ENCODE results near the gene ZCCHC2.

ZCCHC2 gene

DNA sequence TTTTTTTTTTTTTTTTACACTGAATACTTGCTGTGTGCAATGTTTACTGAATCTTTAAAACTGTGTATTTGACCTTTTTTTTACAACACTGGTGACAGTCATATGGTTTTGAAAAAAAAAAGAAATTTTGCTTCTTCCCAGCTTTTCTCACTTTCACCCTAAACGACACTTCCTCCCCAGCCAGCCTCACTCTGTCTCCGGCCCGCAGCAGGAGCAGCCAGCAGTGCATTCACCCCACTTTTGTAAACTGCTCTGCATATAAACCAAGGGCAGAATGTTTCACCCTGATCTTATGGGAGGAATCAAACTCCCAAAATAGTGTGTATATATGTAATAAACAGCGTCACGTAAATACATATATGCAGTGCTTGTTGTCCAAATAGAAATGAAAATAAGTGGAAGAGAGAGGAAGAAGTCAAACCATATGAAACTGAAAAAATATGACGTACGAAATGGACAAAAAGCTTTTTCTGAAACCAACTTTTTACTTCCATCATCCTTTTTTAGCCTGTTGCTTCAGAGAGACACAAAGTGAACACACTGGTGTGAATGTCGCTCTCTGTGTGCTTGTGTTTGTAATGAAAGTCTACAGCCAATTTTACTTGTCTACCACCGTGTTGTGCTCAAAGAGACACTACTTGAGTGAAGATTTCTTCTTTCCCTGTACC, 54.2 kb downstream of the ZCCHC2 start:
- DNase-seq (ENCODE audit: low read depth in 4 of 4, low spot score in 1 of 4), result no peak

DNA sequence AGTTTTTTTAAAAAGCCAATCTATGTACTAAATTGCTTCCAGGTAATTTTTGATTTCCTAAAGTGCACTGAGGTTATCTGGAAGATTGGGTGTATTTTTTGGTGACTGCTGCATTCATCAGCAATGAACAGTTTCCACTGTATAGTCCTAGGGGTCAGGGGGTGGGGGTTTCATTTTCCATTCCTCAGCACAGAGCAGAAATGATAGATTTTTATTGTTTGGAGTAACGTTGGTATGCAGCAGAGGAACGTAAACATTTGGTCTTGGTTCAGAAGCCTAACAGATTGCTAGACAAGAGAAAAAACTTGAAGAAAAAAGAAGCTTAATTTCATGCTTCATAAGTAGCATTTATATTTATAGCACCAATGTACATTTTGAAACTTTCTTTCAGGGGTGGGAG, 54.9 kb downstream of the ZCCHC2 start:
- DNase-seq (ENCODE audit: low read depth in 4 of 4, low spot score in 1 of 4), result no peak

DNA sequence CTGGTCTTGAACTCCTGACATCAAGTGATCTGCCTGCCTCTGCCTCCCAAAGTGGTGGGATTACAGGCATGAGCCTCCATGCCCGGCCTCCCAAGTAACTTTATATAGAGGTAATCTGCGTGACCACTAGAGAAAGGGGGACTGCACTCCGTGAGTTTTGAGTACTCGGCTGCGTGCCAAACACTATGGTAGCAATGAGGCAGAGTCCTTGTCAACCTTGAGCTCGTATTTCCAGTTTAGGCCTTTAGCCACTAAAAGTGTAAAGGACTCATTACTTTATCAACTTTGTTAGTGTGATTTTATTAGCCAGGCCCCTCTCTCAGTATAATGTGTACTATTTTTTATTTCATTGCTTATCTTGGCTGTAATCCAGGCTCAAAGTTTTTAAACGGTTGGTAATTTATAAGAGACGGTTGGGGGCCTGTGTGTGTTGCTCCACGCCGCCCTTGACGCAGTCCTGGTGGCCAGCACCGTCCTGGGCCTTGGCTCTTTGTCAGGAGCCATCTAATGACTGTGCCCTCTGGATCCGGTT, 56.2 kb downstream of the ZCCHC2 start:
- DNase-seq (ENCODE audit: low read depth in 4 of 4, low spot score in 1 of 4), result no peak

DNA sequence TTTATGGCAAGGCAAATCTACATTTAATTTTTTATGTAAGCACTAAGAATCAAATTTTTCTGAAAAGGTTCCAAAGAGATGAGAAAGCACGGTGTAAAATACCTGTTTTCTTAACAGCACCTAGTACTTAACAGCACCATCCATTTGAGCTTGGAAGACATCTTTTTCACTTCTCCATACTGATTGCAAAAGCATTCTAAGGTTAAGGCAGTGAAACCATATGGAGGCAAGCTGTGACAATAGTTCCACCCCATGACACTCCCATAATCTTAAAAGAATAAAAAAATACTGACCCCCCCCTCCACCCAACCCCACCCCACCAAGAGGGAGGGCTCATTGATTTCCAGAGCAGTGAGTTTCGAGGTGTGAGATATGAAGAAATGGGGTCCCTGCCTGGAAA, 60.6 kb downstream of the ZCCHC2 start:
- DNase-seq (ENCODE audit: low read depth in 4 of 4, low spot score in 1 of 4), result no peak

DNA sequence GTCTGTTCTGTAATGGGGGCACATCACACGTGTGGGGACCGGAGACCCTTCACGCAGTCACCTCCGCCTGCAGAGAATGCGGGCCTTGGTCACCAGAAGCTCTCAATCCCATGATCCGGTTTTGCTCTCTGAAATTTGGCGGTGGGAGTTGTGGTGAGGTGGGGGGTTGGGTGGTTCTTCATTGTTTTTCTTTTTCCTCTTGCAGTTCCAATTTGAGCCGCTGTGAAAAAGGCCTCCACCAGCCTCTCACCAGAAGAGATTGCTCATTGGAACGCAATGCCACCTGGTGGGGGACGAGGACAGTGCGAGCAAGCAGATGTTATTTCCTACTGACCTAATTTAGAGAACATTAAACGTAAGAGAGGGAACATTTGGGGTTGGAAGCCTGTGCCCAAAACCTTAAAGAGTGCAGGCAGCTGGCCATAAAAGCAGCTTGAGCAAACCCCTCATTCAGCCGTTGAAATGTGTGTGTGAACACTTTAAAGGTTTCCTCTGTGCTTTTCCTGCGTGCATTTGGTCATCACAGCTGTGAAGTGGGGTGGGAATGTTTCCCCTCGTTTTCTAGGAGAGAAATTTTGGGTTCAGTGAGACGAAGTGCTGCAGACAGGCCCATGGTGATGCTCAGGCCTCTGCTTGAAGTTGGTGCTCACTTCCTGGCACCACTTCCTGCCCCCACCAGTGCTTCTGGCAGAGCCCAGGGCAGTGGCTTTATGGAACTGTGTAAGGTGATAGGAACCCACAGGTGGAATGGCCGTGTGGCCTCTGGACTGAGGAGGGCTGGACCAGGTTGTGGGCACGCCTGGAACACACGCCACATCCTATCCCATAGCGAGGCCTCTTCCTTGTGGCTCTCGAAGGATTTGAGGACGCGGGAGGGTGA, 61.7 kb downstream of the ZCCHC2 start:
- DNase-seq (ENCODE audit: low read depth in 4 of 4, low spot score in 1 of 4), result peak; percentile 49 to 78 (median 64)

DNA sequence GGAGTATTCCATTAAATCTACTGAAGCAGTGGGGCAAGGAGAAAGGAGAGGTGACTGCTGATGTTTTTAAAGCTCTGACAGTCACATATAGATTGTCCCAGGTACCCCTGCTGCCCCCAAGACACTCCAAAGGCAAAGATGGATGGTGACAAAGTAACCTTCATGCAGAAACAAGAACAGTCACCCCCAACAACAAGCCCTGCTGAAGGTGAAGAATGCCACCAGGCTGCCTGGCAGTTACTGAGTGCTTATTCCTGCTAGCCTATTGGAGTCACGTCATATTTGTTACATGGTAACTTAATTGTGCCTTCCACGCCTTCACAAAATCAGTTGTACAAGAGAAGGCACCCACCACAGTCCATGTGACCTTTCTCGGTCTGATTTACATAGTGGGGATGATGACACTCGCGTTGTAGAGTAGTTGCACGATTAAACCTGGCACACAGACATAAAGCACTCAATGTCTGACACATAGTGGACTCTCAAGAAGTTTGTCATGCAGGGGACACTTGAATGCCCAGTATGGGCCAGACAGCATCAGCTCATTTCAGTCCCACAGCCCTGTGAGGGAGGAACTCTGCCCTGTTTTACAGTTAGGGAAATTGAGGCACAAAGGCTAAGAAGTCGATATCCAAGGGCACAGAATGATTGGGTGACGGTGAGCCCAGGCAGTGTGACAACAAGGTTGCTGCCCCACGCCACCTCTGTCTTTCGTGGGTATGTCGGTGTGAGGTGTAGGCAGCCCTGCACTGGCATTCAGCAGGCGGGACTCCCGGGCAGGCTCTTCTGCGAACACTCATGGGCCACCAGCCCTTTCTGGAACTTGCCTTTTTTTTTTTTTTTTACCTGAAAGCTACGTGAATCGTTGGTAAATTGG, 62.7 kb downstream of the ZCCHC2 start:
- peak; percentile 16 to 35 (median 30) for DNase-seq (ENCODE audit: low read depth in 4 of 4, low spot score in 1 of 4)

DNA sequence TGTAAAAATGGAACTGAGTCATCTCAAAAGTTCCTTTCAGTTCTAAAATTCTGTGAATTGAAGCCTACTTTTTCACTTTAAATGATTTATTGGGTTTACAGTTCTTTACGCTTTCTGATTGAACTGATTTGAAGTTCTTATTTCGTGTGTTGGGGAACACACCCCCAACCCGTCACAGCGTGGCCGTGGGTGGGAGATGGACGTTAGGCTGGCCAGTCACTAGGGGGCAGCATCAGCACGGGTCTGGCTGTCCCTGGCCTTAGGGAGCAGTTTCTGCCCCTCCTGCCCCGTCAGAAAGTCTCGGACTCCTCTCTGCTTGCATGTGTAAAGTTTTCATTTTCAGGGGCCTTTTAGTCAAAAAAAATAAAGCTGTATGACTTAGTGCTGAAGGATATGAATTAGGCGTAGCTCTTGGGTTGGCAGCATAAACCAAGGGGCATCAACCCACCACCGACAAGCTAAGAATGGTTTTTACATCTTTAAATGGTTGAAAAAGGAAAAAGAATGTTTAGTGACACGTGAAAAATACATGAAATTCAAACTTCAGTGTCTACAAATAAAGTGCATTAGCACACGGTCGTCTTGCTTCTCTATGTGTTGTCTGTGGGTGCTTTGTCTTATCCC, 63.4 kb downstream of the ZCCHC2 start:
- DNase-seq (ENCODE audit: low read depth in 4 of 4, low spot score in 1 of 4), result peak; percentile 52 to 63 (median 54)

DNA sequence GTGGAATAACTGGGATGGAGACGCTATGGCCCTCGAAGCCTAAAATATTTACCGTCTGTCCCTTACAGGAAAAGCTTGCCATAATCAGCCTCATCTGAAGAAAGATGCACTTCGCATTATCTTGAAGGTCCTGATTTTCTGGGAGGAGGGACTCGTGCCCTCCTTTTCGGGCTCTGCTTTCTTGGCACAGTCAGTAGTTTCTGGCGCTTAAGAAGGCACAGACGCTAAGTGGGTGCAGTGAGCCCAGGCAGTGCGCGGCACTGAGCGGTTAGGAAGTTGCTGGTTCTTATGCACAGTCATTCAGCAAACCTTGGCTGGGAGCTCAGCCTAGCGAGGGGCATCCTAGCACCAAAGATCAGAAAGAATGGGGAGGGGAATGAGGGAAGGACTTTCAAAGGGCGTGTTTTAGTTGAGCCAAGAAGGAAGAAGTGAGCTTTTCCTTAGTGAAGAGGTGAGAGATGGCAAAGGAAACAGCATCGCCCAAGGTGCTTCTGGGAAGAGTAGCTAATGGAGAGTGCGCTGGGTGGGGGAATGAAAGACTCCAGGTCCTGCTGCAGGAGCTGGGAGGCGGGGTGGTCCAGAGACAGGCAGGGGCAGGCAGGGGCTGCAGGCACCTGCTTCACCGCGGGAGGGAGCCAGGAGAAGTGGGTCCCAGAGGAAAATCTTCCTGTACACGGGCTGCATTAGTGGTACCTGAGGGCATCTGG, 64.1 kb downstream of the ZCCHC2 start:
- no peak for DNase-seq (ENCODE audit: low read depth in 4 of 4, low spot score in 1 of 4)

DNA sequence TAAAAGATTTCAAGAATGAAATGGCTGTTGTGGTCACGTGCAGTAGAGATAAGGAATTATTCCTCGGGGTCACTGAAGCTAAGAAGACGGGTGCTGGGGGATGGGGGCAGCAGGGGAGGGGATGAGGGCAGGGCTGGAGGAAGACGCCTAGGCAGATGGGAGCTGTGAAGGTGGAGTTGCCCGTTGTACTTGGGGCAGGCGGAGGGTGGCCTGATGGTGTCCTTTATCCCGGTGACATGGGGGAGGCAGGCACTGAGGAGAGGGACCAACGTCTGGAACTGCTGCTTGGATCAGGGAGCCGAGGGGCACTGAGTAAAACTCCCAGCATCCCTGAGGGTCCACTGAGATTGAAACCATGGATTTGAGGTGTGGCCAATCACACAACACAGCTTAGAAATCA, 64.9 kb downstream of the ZCCHC2 start:
- no peak for DNase-seq (ENCODE audit: low read depth in 4 of 4, low spot score in 1 of 4)

DNA sequence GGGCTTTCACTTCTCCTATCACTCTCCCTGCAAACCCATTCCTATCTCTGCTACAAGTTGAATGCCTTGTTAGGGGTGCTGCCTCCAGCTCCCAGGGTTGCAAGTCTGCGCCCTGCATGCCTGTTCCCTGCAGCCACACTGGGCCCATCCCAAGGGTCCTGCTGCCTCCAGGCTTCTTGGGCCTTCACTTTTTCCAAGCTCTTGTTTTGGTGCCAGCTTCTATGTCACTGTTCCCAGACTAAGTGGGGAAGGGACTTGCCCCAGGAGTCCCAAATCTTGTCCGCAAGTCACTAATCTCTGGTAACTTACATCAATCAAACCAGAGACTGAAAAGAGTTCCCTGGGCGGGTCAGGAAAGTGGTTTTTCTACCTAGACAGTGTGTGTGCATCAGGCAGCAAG, 65.4 kb downstream of the ZCCHC2 start:
- no peak for DNase-seq (ENCODE audit: low read depth in 4 of 4, low spot score in 1 of 4)

DNA sequence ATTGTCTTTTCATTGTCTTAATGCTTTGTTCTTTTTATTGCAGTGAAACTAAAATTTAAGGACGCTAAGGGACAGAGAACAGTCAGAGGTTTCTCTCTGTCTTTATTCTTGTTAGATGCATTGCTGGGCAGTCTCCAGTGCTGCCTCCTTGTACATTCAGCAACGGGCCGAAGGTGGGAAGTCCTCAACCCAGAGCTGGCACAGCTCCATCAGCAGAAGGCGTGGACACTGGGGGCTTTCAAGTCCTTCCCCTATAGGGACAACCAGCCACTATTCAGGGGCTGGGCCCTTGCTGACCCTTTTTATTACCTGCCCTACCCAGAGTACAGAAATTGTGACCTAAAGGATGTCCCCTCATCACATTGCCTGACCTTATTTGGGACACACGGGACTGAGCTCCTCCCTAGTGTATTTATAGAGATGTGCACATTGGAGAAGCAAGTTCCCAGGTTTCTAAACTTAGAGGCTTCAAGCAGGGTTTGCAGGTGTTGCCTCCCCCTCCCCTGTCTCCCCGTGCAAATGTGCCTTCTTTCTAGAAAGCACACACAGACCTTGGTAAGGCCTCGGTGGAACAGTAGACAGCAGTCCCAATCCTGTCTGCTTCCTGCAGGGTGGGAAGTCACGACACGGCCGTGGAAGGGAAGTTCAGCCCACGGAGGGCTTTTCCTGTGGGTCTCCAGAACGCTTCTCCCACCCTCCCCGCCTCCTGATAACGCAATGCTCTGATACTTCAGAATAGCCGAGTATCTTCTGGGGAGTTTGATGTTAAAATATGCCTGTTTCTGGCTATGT, 68.2 kb downstream of the ZCCHC2 start:
- no peak for DNase-seq (ENCODE audit: low read depth in 4 of 4, low spot score in 1 of 4)

DNA sequence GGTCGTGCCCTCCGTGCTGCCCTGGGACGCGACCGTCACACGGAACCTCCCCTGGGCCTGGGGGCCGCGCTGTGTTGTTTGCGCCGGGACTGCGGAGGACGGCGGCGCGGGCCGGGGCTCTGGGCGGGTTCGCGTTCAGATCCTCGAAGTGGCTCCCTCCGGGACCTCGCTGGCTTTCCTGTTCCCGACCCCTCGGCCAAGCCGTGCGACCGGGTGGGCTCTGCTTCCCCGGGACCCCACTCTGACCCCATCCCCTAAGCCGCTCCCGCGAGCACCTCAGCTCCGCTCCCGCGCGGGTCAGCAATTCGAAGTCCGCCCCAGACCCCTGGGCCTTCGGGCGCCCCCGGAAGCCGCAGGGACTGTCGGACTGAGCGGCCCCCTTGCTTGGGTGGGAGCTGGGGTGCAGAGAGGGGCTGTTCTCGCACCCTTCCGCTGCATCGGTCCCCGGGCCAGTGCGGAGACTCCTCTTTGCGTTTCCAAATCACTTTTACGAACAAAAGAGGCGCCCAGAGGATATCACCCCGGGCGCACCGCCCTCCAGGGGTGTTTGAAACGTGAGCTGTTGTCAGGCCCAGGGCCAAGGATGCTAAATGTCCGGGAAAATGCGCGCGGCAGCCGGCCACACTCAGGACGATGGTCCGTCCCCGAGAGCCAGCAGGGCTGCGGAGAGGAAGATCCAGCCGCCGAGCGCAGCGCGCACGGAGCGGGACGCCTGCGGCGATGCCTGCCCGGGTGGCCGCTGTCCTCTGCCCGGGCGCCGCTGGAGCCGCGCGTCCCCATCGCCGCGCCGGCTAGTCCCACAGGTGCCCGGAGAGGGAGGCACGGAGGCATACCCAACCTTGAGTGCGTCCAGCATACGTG, 73.5 kb downstream of the ZCCHC2 start:
- no peak for DNase-seq (ENCODE audit: low read depth in 4 of 4, low spot score in 1 of 4)

DNA sequence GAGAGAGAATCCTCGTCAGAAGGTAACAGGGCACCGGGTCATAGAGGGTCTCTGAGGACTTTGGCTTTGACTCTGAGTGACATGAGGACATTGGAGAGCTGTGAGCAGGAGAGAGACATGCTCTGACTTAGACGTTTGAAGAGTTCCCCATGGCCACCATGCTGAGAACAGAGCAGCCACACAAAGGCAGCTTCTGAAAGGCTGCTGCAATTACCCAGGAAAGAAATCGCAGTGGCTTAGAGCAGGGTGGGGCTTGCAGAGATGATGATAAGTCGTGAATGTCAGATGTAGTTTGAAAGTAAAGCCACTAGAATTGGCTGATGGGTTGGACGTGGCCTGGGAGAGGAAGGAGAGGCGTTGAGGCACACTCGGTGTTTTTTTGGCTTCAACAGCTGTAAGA, 79.0 kb downstream of the ZCCHC2 start:
- no peak for DNase-seq (ENCODE audit: low read depth in 4 of 4, low spot score in 1 of 4)

DNA sequence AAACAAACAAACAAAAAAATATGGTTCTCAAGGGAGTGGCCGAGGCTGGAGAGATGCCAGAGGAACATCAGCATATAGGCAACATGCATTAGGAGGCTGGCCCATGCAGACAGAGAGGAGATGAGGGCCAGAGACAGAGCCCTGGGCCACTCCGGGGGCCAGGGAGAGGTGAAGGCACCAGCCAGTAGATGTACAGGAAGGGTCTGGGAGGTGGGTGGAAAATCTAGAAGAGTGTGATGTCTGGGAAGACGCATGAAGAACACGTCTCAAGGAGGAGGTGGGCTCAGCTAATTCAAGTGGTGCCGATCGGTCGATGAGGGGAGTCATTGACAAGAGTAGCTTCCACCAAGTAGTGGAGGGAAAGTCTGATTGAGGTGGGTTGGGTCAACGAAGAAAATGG, 79.9 kb downstream of the ZCCHC2 start:
- no peak for DNase-seq (ENCODE audit: low read depth in 4 of 4, low spot score in 1 of 4)

DNA sequence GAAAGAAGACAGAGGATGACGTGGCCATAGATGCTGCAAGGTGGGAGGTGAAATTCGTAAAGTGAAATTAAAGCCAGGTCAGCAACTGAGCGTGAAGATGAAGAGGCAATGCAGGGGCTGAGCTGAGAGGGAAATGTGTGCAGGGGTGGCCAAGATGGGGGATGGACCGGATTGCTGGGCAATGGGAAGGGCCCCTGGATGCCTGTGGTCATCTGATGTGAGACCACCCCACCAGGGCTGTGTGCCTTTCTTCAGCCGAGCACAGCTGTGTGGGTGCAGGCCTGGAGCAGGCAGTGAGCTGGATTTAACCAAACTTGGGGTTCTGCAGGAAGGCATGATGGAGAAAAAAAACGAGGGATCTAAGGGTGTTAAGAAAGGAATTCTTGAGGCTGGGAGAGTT, 80.4 kb downstream of the ZCCHC2 start:
- no peak for DNase-seq (ENCODE audit: low read depth in 4 of 4, low spot score in 1 of 4)

DNA sequence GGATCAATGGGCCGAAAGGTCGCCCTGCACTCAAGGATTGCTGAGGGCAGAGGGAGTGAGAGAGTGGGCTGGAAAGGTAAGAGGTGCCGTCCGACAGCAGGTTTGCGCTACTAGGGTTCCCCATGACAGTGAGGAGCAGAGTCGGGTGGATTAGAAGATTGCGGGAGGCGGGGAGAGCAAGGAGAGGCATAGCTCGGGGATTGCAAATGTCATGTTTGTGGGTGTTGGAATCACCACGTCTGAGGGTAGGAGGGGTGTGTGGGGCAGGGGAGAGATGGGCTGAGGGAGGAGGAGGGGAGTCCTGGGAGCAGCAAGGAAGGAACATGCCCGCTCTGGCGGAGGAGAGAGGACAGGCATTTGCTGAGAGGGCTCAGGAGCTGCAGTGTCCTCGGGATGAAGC, 81.2 kb downstream of the ZCCHC2 start:
- DNase-seq (ENCODE audit: low read depth in 4 of 4, low spot score in 1 of 4), result no peak

DNA sequence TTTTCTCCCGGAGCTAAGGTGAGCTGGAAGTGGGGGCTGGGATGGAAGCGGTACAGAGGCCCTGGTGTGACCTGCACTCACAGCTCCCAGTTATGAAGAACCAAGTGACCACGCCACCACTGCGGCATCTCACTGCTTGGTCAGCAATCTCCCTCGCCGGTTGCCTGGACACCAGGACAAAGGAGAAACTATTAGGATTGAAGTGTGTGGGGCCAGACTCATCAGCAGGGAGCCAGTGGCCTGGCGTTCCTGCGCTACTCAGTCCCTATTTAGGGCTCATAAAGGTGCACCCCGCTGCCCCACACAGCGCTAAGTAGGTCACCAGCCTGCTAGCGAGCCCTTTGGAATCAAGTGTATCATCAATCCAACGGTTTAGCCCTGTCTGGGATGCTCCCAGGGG, 82.9 kb downstream of the ZCCHC2 start:
- DNase-seq (ENCODE audit: low read depth in 4 of 4, low spot score in 1 of 4), result no peak

DNA sequence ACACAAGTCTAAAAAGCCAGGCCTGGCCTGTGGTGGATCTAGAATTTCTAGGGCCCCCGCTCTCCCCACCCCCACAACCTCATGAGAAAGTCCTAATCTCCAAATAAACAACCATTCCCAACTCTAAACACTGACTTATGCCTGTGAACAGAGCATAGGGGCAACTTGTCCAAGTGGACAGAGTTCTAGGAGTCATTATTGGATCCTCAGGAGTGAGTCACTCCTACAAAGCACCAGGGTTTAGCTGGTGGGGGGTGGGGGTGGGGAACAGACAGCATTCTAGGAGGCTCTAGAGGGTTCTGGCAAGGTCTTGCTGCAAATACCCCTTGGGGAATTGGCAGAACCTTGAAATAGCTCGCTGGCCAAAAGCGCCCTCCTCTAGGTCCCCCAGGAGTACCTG, 83.3 kb downstream of the ZCCHC2 start:
- DNase-seq (ENCODE audit: low read depth in 4 of 4, low spot score in 1 of 4), result no peak

DNA sequence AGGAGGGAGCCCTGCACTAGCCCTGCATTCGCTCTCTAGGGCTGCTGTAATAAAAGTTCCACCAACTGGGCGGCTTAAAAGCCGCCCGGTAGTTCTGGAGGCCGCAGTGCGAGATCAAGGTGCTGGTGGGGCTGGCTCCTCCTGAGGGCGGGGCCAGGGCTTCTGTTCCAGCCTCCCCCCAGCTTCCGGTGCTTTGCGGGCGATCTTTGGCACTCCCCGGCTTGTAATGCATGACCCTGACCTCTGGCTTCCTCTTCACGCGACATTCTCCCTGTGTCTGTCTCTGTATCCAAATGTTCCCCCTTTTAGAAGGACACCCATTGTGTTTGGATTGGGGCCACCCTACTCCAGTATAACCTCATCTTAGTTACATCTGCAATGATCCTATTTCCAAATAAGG, 84.5 kb downstream of the ZCCHC2 start:
- no peak for DNase-seq (ENCODE audit: low read depth in 4 of 4, low spot score in 1 of 4)

Data from stimulated activated CD4-positive, alpha-beta T cell treated with anti-CD3 and anti-CD28 coated beads, Interleukin-1b, Interleukin-23, amount 100 ng/mL, for 24 hours (primary cell).